Neuronal stem cell (in vitro differentiated cells): ENCODE results near the gene UBXN10.

Experiments
- DNase-seq: peaks from one replicate; pipeline ENCODE4 v3.0.0-alpha.2; 2013; ENCODE audit warnings: low spot score
- H2AFZ ChIP-seq: one replicate; pipeline ENCODE4 v1.6.1; 2013; ENCODE audit warnings: mild to moderate bottlenecking, low read length, inconsistent platforms
- H2AK5ac ChIP-seq: 2 replicates; pipeline ENCODE4 v1.6.1; 2013; ENCODE audit warnings: low read depth, mild to moderate bottlenecking, inconsistent platforms, low read length, moderate library complexity, mixed read lengths
- H2BK120ac ChIP-seq: 2 replicates; pipeline ENCODE4 v1.6.1; 2013; ENCODE audit warnings: low read depth, mild to moderate bottlenecking, inconsistent platforms, low read length, moderate library complexity, mixed read lengths
- H2BK12ac ChIP-seq: one replicate; pipeline ENCODE4 v1.6.1; 2013; ENCODE audit warnings: low read length, inconsistent platforms
- H2BK15ac ChIP-seq: 2 replicates; pipeline ENCODE4 v1.6.1; 2013; ENCODE audit warnings: mild to moderate bottlenecking, low read length, inconsistent platforms, mixed read lengths
- H2BK5ac ChIP-seq: one replicate; pipeline ENCODE4 v1.6.1; 2013; ENCODE audit warnings: inconsistent platforms, mild to moderate bottlenecking, low read length, moderate library complexity
- H3K14ac ChIP-seq: one replicate; pipeline ENCODE4 v1.6.1; 2013; ENCODE audit warnings: low read length, inconsistent platforms
- H3K18ac ChIP-seq: 2 replicates; pipeline ENCODE4 v1.6.1; 2013; ENCODE audit warnings: low read length, inconsistent platforms
- H3K23ac ChIP-seq: 2 replicates; pipeline ENCODE4 v1.6.1; 2013; ENCODE audit warnings: low read depth, mild to moderate bottlenecking, mixed read lengths, low read length, inconsistent platforms; ENCODE audit not compliant: poor library complexity
- H3K27ac ChIP-seq: replicated peaks from 3 replicates; pipeline ENCODE4 v1.5.1; 2013; ENCODE audit warnings: low read length, inconsistent platforms
- H3K27me3 ChIP-seq, 3 experiments: 2 replicates each; pipeline ENCODE4 v1.6.1; 2013; ENCODE audit warnings: low read length in 3 of 3, mild to moderate bottlenecking in 2 of 3, inconsistent platforms in 1 of 3, low read depth in 1 of 3, mixed read lengths in 1 of 3, moderate library complexity in 1 of 3; ENCODE audit not compliant: control insufficient read depth in 3 of 3, insufficient read depth in 3 of 3
- H3K36me3 ChIP-seq, 2 donors: replicated peaks in 1 of 2; 2 replicates each; pipeline ENCODE4 v1.6.1; 2013; ENCODE audit warnings: low read length in 2 of 2; ENCODE audit not compliant: control insufficient read depth in 2 of 2, insufficient read depth in 2 of 2
- H3K4ac ChIP-seq: 2 replicates; pipeline ENCODE4 v1.6.1; 2013; ENCODE audit warnings: inconsistent platforms, mild to moderate bottlenecking, low read length, moderate library complexity
- H3K4me1 ChIP-seq, 2 donors: 1 replicate in 1 of 2; 2 replicates in 1 of 2; pipeline ENCODE4 v1.6.1; 2013; ENCODE audit warnings: low read length in 2 of 2, low read depth in 1 of 2; ENCODE audit not compliant: control insufficient read depth in 2 of 2, insufficient read depth in 1 of 2
- H3K4me2 ChIP-seq: one replicate; pipeline ENCODE4 v1.6.1; 2013; ENCODE audit warnings: mild to moderate bottlenecking, low read length, inconsistent platforms; ENCODE audit not compliant: insufficient read depth, poor library complexity, severe bottlenecking
- H3K4me3 ChIP-seq, 2 donors: 2 replicates each; pipeline ENCODE4 v1.5.1; 2013; ENCODE audit warnings: low read length in 2 of 2, mild to moderate bottlenecking in 2 of 2, inconsistent platforms in 1 of 2, moderate library complexity in 1 of 2
- H3K79me1 ChIP-seq: one replicate; pipeline ENCODE4 v1.6.1; 2013; ENCODE audit warnings: low read depth, mild to moderate bottlenecking, inconsistent platforms, low read length, moderate library complexity
- H3K9ac ChIP-seq: one replicate; pipeline ENCODE4 v1.6.1; 2013; ENCODE audit warnings: mild to moderate bottlenecking, low read depth, low read length, inconsistent platforms; ENCODE audit not compliant: poor library complexity
- H3K9me3 ChIP-seq, 2 donors: replicated peaks in 1 of 2; 2 replicates each; pipeline versions ENCODE3 to v1.6.1; 2013; ENCODE audit warnings: low read length in 2 of 2, mild to moderate bottlenecking in 2 of 2, inconsistent platforms in 1 of 2, low read depth in 1 of 2, mixed read lengths in 1 of 2, moderate library complexity in 1 of 2; ENCODE audit not compliant: control insufficient read depth in 2 of 2, insufficient read depth in 1 of 2
- H4K8ac ChIP-seq: one replicate; pipeline ENCODE4 v1.6.1; 2013; ENCODE audit warnings: low read depth, mild to moderate bottlenecking, inconsistent platforms, low read length, moderate library complexity
- H4K91ac ChIP-seq: one replicate; pipeline ENCODE4 v1.6.1; 2013; ENCODE audit warnings: low read length, low read depth, mild to moderate bottlenecking, inconsistent platforms; ENCODE audit not compliant: poor library complexity
- whole genome bisulfite sequencing, 2 donors: extraction: QIAGEN DNeasy Blood & Tissue Kit; methylation state at CpG; one replicate each; pipeline ENCODE4 v1.1.7; 2013; ENCODE audit warnings: missing lambda C conversion rate in 2 of 2, mixed read lengths in 1 of 2; ENCODE audit not compliant: insufficient read length in 2 of 2, insufficient replicate concordance in 1 of 2; ENCODE audit errors: extremely low coverage in 2 of 2; 5-methylcytosine and 5-hydroxymethylcytosine counted together

The UBXN10 gene

DNA sequence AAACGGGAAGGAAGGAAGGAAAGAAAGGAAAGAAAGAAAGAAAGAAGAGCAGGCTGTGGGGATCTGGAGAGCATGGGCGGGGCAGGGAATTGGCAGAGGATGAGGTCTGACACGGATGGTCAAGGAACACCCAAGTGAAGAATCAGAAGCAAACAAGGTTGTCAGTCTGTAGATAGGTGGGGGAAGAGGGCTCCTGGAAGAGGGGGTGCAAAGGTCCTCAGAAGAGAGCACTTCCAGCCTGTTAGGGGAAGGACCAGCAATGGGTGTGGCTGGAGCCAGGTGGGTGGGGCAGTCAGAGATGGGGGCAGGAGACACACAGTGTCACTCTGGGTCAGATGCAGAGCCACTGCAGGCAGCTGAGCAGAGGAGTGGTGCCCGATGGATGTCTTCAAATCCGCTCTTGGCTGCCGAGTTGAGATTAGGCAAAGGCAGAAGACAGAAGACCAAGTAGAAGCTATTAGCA lies 11.5 kb downstream of the UBXN10 start:
- Histone ChIP-seq H2AFZ (no peak overlapping the region), H4K8ac (no peak overlapping the region), H3K27me3 (peaks cover 0 to 12% (median 0%) of the 10 kb centered on the region in 3 experiments), H3K79me1 (no peaks in the 10 kb centered on the region), H3K9ac (no peak overlapping the region), H2AK5ac (no peak overlapping the region), H2BK12ac (no peak overlapping the region), H3K36me3 (no peaks in the 10 kb centered on the region), H3K23ac (no peak overlapping the region), H3K4ac (no peak overlapping the region), H3K4me2 (no peak overlapping the region), H3K18ac (no peak overlapping the region), H3K9me3 (no peaks in the 10 kb centered on the region), H4K91ac (no peak overlapping the region), H3K4me1 (no peaks in the 10 kb centered on the region), H2BK15ac (no peak overlapping the region), H2BK120ac (no peak overlapping the region), H2BK5ac (no peak overlapping the region), H3K4me3 (no peak overlapping the region), H3K14ac (no peak overlapping the region), H3K27ac (no peak overlapping the region)
- no peak for DNase-seq
- WGBS, 2 donors = no CpG with 5 or more reads among the region's 6 CpGs

DNA sequence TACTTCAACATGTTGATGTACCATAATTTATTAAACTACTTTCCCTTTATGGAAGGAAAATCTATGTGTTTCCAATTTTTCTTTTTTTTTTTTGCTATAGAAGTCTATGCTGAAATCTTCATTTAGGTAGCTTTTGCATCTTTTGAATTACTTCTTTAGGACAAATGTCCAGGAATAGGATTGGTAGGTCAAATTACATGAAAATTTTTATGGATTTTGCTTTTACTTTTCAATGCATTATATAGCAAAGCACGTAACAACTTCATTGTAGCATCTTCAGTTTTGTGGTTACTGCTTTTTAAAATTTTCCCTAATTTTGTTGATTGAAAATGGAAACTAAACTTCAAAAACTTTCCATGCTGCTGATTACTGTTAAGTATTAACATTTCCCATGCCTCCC lies 12.4 kb downstream of the UBXN10 start:
- Histone ChIP-seq H4K91ac (no peak overlapping the region), H2AFZ (no peak overlapping the region), H3K27ac (no peak overlapping the region), H3K23ac (no peak overlapping the region), H3K27me3 (peaks cover 0 to 14% (median 0%) of the 10 kb centered on the region in 3 experiments), H3K36me3 (no peaks in the 10 kb centered on the region), H2AK5ac (no peak overlapping the region), H3K14ac (no peak overlapping the region), H4K8ac (no peak overlapping the region), H3K9ac (no peak overlapping the region), H3K4me2 (no peak overlapping the region), H3K9me3 (no peaks in the 10 kb centered on the region), H2BK12ac (no peak overlapping the region), H2BK120ac (no peak overlapping the region), H3K79me1 (no peaks in the 10 kb centered on the region), H3K4me3 (no peak overlapping the region), H2BK5ac (no peak overlapping the region), H3K4ac (no peak overlapping the region), H3K18ac (no peak overlapping the region), H3K4me1 (no peaks in the 10 kb centered on the region), H2BK15ac (no peak overlapping the region)
- DNase-seq = no peak
- WGBS, 2 donors = no CpG with 5 or more reads among the region's 1 CpG

DNA sequence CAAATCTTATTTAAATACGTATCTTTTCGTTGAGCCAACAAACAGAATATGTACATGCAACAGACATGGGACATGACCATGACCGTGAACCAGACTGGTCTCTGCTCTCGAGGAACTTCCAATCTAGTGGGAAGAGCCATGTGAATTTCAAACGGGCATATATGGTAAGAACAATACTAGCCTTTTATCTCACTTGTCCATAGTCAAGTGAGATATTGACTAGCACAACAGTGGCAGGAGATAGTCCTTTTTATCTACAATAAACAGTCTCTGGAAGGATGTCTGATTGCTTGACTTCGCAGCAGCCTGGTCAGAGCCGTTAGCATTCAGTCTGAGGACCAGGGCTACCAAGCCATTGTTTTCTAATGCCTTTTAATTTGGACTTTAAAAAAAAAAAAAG lies 13.0 kb downstream of the UBXN10 start:
- Histone ChIP-seq H2BK5ac (no peak overlapping the region), H3K9me3 (no peaks in the 10 kb centered on the region), H2BK120ac (no peak overlapping the region), H3K27me3 (peaks cover 0 to 14% (median 0%) of the 10 kb centered on the region in 3 experiments), H2BK12ac (no peak overlapping the region), H4K8ac (no peak overlapping the region), H2BK15ac (no peak overlapping the region), H3K4me1 (no peaks in the 10 kb centered on the region), H2AK5ac (no peak overlapping the region), H3K23ac (no peak overlapping the region), H3K79me1 (no peaks in the 10 kb centered on the region), H3K4me2 (no peak overlapping the region), H3K27ac (no peak overlapping the region), H3K9ac (no peak overlapping the region), H3K36me3 (no peaks in the 10 kb centered on the region), H3K14ac (no peak overlapping the region), H4K91ac (no peak overlapping the region), H3K4me3 (no peak overlapping the region), H3K18ac (no peak overlapping the region), H2AFZ (no peak overlapping the region), H3K4ac (no peak overlapping the region)
- DNase-seq = no peak
- WGBS, 2 donors = no CpG with 5 or more reads among the region's 7 CpGs

DNA sequence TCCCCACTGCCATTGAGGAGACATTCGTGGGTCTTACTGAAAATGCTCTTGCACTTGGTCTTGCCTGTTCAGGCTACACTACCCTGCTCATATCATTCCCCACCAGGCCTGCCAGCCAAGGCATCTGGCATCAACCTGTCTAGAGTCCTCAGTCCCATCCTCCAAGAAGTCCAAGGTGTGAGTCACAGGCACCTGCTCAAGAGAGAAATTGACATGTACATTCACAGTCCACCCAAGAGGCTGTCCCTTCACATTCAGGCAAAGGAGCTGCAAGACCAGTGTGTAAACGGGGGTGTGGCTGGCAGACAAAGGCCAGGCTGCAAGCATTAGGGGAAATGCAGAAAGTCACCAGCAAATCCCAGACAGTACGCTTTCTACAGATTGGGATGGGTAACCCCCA lies 13.5 kb downstream of the UBXN10 start:
- Histone ChIP-seq H4K8ac (no peak overlapping the region), H3K4me2 (no peak overlapping the region), H2BK12ac (no peak overlapping the region), H3K36me3 (no peaks in the 10 kb centered on the region), H2BK5ac (no peak overlapping the region), H3K14ac (no peak overlapping the region), H3K4ac (no peak overlapping the region), H2AFZ (no peak overlapping the region), H3K27me3 (peaks cover 0 to 14% (median 0%) of the 10 kb centered on the region in 3 experiments), H3K23ac (no peak overlapping the region), H3K18ac (no peak overlapping the region), H3K4me3 (no peak overlapping the region), H3K9me3 (no peaks in the 10 kb centered on the region), H3K27ac (no peak overlapping the region), H2BK15ac (no peak overlapping the region), H3K9ac (no peak overlapping the region), H4K91ac (no peak overlapping the region), H2AK5ac (no peak overlapping the region), H3K4me1 (no peaks in the 10 kb centered on the region), H3K79me1 (no peaks in the 10 kb centered on the region), H2BK120ac (no peak overlapping the region)
- DNase-seq = no peak
- no CpG with 5 or more reads among the region's 3 CpGs for WGBS, 2 donors
